GM23248 (cell line): Measurements from ENCODE around the gene FARP1. TPM values are rescaled to one million over a fixed set of nuclear protein-coding genes. Genes with fewer than 3 reads are reported as not detected.

Source experiments
- DNase-seq: peaks from one replicate; pipeline ENCODE4 v3.0.0-alpha.2; 2015
- H2AFZ ChIP-seq: fragments of 200-600 bp; sonication (generic); 2 replicates; pipeline ENCODE4 v1.6.1; 2016; ENCODE audit warnings: antibody characterized with exemption
- H3F3A ChIP-seq: fragments of 200-600 bp; sonication (generic); 2 replicates; pipeline ENCODE4 v1.6.1; 2016; ENCODE audit warnings: mild to moderate bottlenecking, antibody characterized with exemption, mixed run types; ENCODE audit not compliant: insufficient read depth
- H3K27ac ChIP-seq: fragments of 200-600 bp; sonication (generic); 2 replicates; pipeline ENCODE4 v1.5.1; 2016; ENCODE audit warnings: mild to moderate bottlenecking
- H3K27me3 ChIP-seq: fragments of 200-600 bp; sonication (generic); replicated peaks from 2 replicates; pipeline ENCODE4 v1.6.1; 2016; ENCODE audit warnings: mild to moderate bottlenecking; ENCODE audit not compliant: insufficient read depth
- H3K36me3 ChIP-seq: fragments of 200-600 bp; sonication (generic); 2 replicates; pipeline ENCODE4 v1.6.1; 2016; ENCODE audit warnings: low read depth, mild to moderate bottlenecking
- H3K4me1 ChIP-seq: fragments of 200-600 bp; sonication (generic); 2 replicates; pipeline ENCODE4 v1.6.1; 2016; ENCODE audit warnings: mild to moderate bottlenecking; ENCODE audit not compliant: insufficient read depth
- H3K4me2 ChIP-seq: fragments of 200-600 bp; sonication (generic); one replicate; pipeline ENCODE4 v1.6.1; 2016; ENCODE audit warnings: mild to moderate bottlenecking; ENCODE audit not compliant: unreplicated experiment
- H3K4me3 ChIP-seq: fragments of 200-600 bp; sonication (generic); 2 replicates; pipeline ENCODE4 v1.5.1; 2016; ENCODE audit warnings: mild to moderate bottlenecking
- H3K79me2 ChIP-seq: fragments of 200-600 bp; sonication (generic); 2 replicates; pipeline ENCODE4 v1.6.1; 2016; ENCODE audit warnings: mild to moderate bottlenecking; ENCODE audit not compliant: insufficient read depth
- H3K9ac ChIP-seq: fragments of 200-600 bp; sonication (generic); 2 replicates; pipeline ENCODE4 v1.6.1; 2016; ENCODE audit warnings: mild to moderate bottlenecking
- H3K9me2 ChIP-seq: fragments of 200-600 bp; sonication (generic); 2 replicates; pipeline ENCODE4 v1.6.1; 2016; ENCODE audit warnings: mixed run types, mild to moderate bottlenecking, moderate library complexity; ENCODE audit not compliant: insufficient read depth
- H3K9me3 ChIP-seq: fragments of 200-600 bp; sonication (generic); one replicate; pipeline ENCODE4 v1.6.1; 2017; ENCODE audit warnings: low read depth
- H4K20me1 ChIP-seq: fragments of 200-600 bp; sonication (generic); 2 replicates; pipeline ENCODE4 v1.6.0; 2016; ENCODE audit not compliant: insufficient read depth
- EZH2 ChIP-seq: fragments of 200-600 bp; sonication (generic); IDR thresholded peaks from 2 replicates; pipeline ENCODE4 v1.6.1; 2018; ENCODE audit warnings: antibody characterized with exemption, mild to moderate bottlenecking; ENCODE audit not compliant: insufficient read depth, poor library complexity, severe bottlenecking
- EZH2phosphoT487 ChIP-seq: fragments of 200-600 bp; sonication (generic); IDR thresholded peaks from 2 replicates; pipeline ENCODE4 v1.6.1; 2018; ENCODE audit warnings: antibody characterized with exemption, moderate library complexity, mild to moderate bottlenecking, low read depth; ENCODE audit not compliant: insufficient read depth
- WGBS, 2 experiments: methylation state at CpG; one replicate each; pipeline ENCODE4 v1.1.6; 2015 to 2017; ENCODE audit warnings: low lambda C conversion rate in 2 of 2, low coverage in 1 of 2; ENCODE audit errors: missing lambda C conversion rate in 2 of 2; 5-methylcytosine and 5-hydroxymethylcytosine counted together
- in situ Hi-C: fragments of 300-500 bp; cut with MboI; formaldehyde crosslinking; loops from 2 replicates; pipeline ENCODE4 v1.15.0; 2020
- polyA plus RNA-seq: library from polyadenylated mRNA; unstranded; fragments of >200 nt; fragmentation: Nextera tagmentation; extraction: Ambion mirVana; gene quantifications from 2 replicates; pipeline ENCODE4 v1.2.1, GENCODE V29; 2016
- total RNA-seq: library from RNA; depleted of rRNA; stranded (reverse); fragments of >200 nt; shearing (Covaris generic); gene quantifications from 2 replicates; pipeline ENCODE4 v1.2.3, GENCODE V29; 2014

The FARP1 gene
- total and polyA plus RNA-seq, 2 experiments from 2014 or later = 53.7 to 56.6 TPM

- no peak overlapping the region for H3K9ac ChIP-seq
- H3K79me2 ChIP-seq = peaks cover 65% of the 10 kb centered on the region
- H3K4me1 ChIP-seq = no peaks in the 10 kb centered on the region
- no peak overlapping the region for H2AFZ ChIP-seq
- H3K4me2 ChIP-seq = no peak overlapping the region
- in situ Hi-C loops = no loop called here
- no peak overlapping the region for H3K4me3 ChIP-seq
- H4K20me1 ChIP-seq = no peaks in the 10 kb centered on the region
- no peaks in the 10 kb centered on the region for H3K9me2 ChIP-seq
- H3K27me3 ChIP-seq = no peaks in the 10 kb centered on the region
- no peaks in the 10 kb centered on the region for H3F3A ChIP-seq
- 80 to 84% methylated on average over 20 of the region's 20 CpGs for WGBS, 2 experiments
- no peak for DNase-seq
- H3K9me3 ChIP-seq = no peaks in the 10 kb centered on the region
- no peaks in the 10 kb centered on the region for H3K36me3 ChIP-seq
- no peak overlapping the region for H3K27ac ChIP-seq
- TF ChIP-seq EZH2 (no peak), EZH2phosphoT487 (no peak)
These were observed 165.4 kb downstream of the FARP1 start for GRCh38 chr13:98308086-98308911.

- Histone ChIP-seq H3K27me3 (no peaks in the 10 kb centered on the region), H3K4me3 (no peak overlapping the region), H3F3A (no peaks in the 10 kb centered on the region), H3K79me2 (peaks cover 55% of the 10 kb centered on the region), H2AFZ (no peak overlapping the region), H3K4me2 (no peak overlapping the region), H3K9ac (no peak overlapping the region), H3K4me1 (no peaks in the 10 kb centered on the region), H3K27ac (no peak overlapping the region), H3K9me3 (no peaks in the 10 kb centered on the region), H3K9me2 (no peaks in the 10 kb centered on the region), H4K20me1 (no peaks in the 10 kb centered on the region), H3K36me3 (no peaks in the 10 kb centered on the region)
- in situ Hi-C loops = no loop called here
- no peak for DNase-seq
- WGBS, 2 experiments = 86 to 89% methylated on average over 21 of the region's 21 CpGs
- TF ChIP-seq EZH2 (no peak), EZH2phosphoT487 (no peak)
These were observed 166.9 kb downstream of the FARP1 start for GRCh38 chr13:98309569-98310335.

- Histone ChIP-seq H3K27ac (no peak overlapping the region), H3K9me2 (no peaks in the 10 kb centered on the region), H3K9ac (no peak overlapping the region), H3K79me2 (peaks cover 55% of the 10 kb centered on the region), H3K4me1 (no peaks in the 10 kb centered on the region), H2AFZ (no peak overlapping the region), H3K27me3 (no peaks in the 10 kb centered on the region), H3K36me3 (no peaks in the 10 kb centered on the region), H4K20me1 (no peaks in the 10 kb centered on the region), H3K9me3 (no peaks in the 10 kb centered on the region), H3K4me2 (no peak overlapping the region), H3F3A (no peaks in the 10 kb centered on the region), H3K4me3 (no peak overlapping the region)
- no peak for TF ChIP-seq EZH2
- TF ChIP-seq EZH2phosphoT487 = no peak
- 99 to 100% methylated on average over 2 of the region's 2 CpGs for WGBS, 2 experiments
- in situ Hi-C loops = no loop called here
- no peak for DNase-seq
These were observed 167.7 kb downstream of the FARP1 start for GRCh38 chr13:98310485-98311199.

GRCh38 chr13:98311200-98311548, 168.3 kb downstream of the FARP1 start:
- no peak overlapping the region for H3K4me2 ChIP-seq
- DNase-seq = no peak
- no peak overlapping the region for H3K9ac ChIP-seq
- H3K9me2 ChIP-seq = no peaks in the 10 kb centered on the region
- no peaks in the 10 kb centered on the region for H3K4me1 ChIP-seq
- H3K9me3 ChIP-seq = no peaks in the 10 kb centered on the region
- TF ChIP-seq EZH2 = no peak
- TF ChIP-seq EZH2phosphoT487 = no peak
- no peaks in the 10 kb centered on the region for H3K27me3 ChIP-seq
- H3K79me2 ChIP-seq = peaks cover 54% of the 10 kb centered on the region
- 97 to 100% methylated on average over 1 of the region's 1 CpG for WGBS, 2 experiments
- in situ Hi-C loops = no loop called here
- no peaks in the 10 kb centered on the region for H3K36me3 ChIP-seq
- no peak overlapping the region for H2AFZ ChIP-seq
- no peak overlapping the region for H3K27ac ChIP-seq
- no peak overlapping the region for H3K4me3 ChIP-seq
- no peaks in the 10 kb centered on the region for H3F3A ChIP-seq
- no peaks in the 10 kb centered on the region for H4K20me1 ChIP-seq
